Measurements from ENCODE around the gene RUSF1. TPM values are rescaled to one million over a fixed set of nuclear protein-coding genes. Genes with fewer than 3 reads are reported as not detected.

Gene RUSF1
- polyA plus RNA-seq, 1 donor (not counting 4 experiments of a cell fraction or from before 2014, with no cell fraction given): 17.4 TPM

GRCh38 chr16:31455601-31456314, 52.4 kb downstream of the RUSF1 start:
- Histone ChIP-seq H3K4me1 (ENCODE audit: control insufficient read depth, extremely low read depth, insufficient read depth, low read length) (peaks cover 71% of the 10 kb centered on the region), H3K27ac (ENCODE audit: control insufficient read depth, insufficient read depth, low read length) (no peak overlapping the region), H3K4me3 (ENCODE audit: control insufficient read depth in 2 of 3, extremely low read depth in 1 of 3, insufficient read depth in 2 of 3, low read depth in 1 of 3, low read length in 3 of 3) (no peak overlapping the region), H3K9me1 (ENCODE audit: control insufficient read depth, extremely low read depth, insufficient read depth, low read length) (peaks cover 6% of the 10 kb centered on the region), H3K4me2 (ENCODE audit: control insufficient read depth, extremely low read depth, insufficient read depth, low read depth, low read length) (no peak overlapping the region), H3K27me3 (ENCODE audit: control insufficient read depth, extremely low read depth, insufficient read depth, low read length) (no peaks in the 10 kb centered on the region), H3K9me3 (ENCODE audit: control insufficient read depth, low read depth, low read length) (no peaks in the 10 kb centered on the region), H3K36me3 (ENCODE audit: control insufficient read depth in 2 of 2, extremely low read depth in 1 of 2, insufficient read depth in 2 of 2, low read length in 2 of 2) (peaks cover 0 to 15% of the 10 kb centered on the region in 2 experiments), H2AFZ (ENCODE audit: control insufficient read depth, low read length) (no peak overlapping the region), H3K9ac (ENCODE audit: control insufficient read depth, extremely low read depth, insufficient read depth, low read length) (no peak overlapping the region), H3K79me2 (ENCODE audit: control insufficient read depth, insufficient read depth, low read length) (peaks cover 40% of the 10 kb centered on the region), H4K20me1 (ENCODE audit: control insufficient read depth, extremely low read depth, insufficient read depth, low read length) (peaks cover 9% of the 10 kb centered on the region)
- TF ChIP-seq, protein P1, sequence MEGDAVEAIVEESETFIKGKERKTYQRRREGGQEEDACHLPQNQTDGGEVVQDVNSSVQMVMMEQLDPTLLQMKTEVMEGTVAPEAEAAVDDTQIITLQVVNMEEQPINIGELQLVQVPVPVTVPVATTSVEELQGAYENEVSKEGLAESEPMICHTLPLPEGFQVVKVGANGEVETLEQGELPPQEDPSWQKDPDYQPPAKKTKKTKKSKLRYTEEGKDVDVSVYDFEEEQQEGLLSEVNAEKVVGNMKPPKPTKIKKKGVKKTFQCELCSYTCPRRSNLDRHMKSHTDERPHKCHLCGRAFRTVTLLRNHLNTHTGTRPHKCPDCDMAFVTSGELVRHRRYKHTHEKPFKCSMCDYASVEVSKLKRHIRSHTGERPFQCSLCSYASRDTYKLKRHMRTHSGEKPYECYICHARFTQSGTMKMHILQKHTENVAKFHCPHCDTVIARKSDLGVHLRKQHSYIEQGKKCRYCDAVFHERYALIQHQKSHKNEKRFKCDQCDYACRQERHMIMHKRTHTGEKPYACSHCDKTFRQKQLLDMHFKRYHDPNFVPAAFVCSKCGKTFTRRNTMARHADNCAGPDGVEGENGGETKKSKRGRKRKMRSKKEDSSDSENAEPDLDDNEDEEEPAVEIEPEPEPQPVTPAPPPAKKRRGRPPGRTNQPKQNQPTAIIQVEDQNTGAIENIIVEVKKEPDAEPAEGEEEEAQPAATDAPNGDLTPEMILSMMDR (optimal IDR thresholded peaks at IDR 0.05 in 1 of 3, IDR thresholded peaks at IDR 0.05 in 1 of 3, conservative IDR thresholded peaks at IDR 0.05 in 1 of 3; ENCODE audit: extremely low read depth in 1 of 3, insufficient read depth in 2 of 3, low read length in 3 of 3): peak; percentile 25 to 52 (median 45)
- no peak for TF ChIP-seq EZH2 (IDR thresholded peaks at IDR 0.05; ENCODE audit: low read length)
- FAIRE-seq (no peak), DNase-seq (ENCODE audit: low read depth, low spot score) (no peak)
- dilution Hi-C loops (cut with MboI; ENCODE audit: extremely low pct_ligation_motif_present, low sequenced_read_pairs): no loop called here

DNA sequence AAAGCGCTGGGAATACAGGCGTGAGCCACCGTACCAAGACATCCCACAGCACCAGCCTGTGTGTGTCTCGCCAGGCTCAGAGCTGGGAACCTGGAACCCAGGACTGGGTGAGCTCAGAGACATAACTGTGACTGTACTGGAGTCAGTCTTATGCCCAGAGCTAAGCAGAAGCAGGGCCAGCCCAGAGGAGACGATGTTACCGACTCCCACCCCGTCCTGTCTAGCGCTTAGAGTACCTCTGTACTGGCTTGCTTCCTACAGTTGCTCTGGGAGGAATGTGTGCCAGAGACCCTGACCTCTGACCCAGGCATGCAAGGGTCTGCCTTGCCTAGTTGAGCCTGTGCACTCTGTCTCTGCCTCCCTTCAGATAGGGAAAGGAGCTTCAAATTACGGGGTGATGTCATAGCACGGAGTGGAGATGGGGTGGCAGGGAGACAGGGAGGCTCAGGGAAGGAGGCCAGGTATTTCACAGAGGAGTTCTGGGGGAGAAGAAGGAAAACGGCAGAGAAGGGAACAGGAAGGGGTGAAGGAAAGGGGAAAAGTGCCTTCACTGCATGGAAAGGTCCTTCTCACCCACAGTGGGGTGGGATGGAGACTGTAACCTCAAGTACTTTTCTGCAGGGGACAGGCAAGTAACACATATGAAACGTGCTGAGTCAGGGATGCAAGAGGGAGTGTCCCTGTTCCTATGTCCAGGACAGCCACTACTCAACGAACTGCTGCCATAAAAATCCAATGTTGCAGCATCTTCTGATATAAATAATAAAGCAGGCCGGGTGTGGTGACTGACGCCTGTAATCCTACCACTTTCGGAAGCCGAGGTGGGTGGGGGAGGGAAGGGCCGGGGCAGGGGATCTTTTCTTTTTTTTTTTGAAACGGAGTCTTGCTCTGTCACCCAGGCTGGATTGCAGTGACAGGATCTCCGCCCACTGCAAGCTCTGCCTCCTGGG, 54.7 kb downstream of the RUSF1 start:
- no peaks in the 10 kb centered on the region for H3K27me3 ChIP-seq (ENCODE audit: control insufficient read depth, extremely low read depth, insufficient read depth, low read length)
- H3K79me2 ChIP-seq (ENCODE audit: control insufficient read depth, insufficient read depth, low read length): peaks cover 35% of the 10 kb centered on the region
- peak overlapping the region; percentile 95 for H3K27ac ChIP-seq (ENCODE audit: control insufficient read depth, insufficient read depth, low read length)
- H3K9me1 ChIP-seq (ENCODE audit: control insufficient read depth, extremely low read depth, insufficient read depth, low read length): peaks cover 6% of the 10 kb centered on the region
- peaks cover 9% of the 10 kb centered on the region for H4K20me1 ChIP-seq (ENCODE audit: control insufficient read depth, extremely low read depth, insufficient read depth, low read length)
- TF ChIP-seq EZH2 (IDR thresholded peaks at IDR 0.05; ENCODE audit: low read length): no peak
- TF ChIP-seq, protein P1 (optimal IDR thresholded peaks at IDR 0.05 in 1 of 3, IDR thresholded peaks at IDR 0.05 in 1 of 3, conservative IDR thresholded peaks at IDR 0.05 in 1 of 3; ENCODE audit: extremely low read depth in 1 of 3, insufficient read depth in 2 of 3, low read length in 3 of 3): peak in 2 of 3 experiments; percentile 6 to 14
- no peak overlapping the region for H2AFZ ChIP-seq (ENCODE audit: control insufficient read depth, low read length)
- H3K4me2 ChIP-seq (ENCODE audit: control insufficient read depth, extremely low read depth, insufficient read depth, low read depth, low read length): peak overlapping the region; percentile 80
- H3K9me3 ChIP-seq (ENCODE audit: control insufficient read depth, low read depth, low read length): no peaks in the 10 kb centered on the region
- H3K4me1 ChIP-seq (ENCODE audit: control insufficient read depth, extremely low read depth, insufficient read depth, low read length): peaks cover 64% of the 10 kb centered on the region
- H3K36me3 ChIP-seq (ENCODE audit: control insufficient read depth in 2 of 2, extremely low read depth in 1 of 2, insufficient read depth in 2 of 2, low read length in 2 of 2): peaks cover 0 to 15% of the 10 kb centered on the region in 2 experiments
- peak overlapping the region in 1 of 3 experiments; percentile 38 for H3K4me3 ChIP-seq (ENCODE audit: control insufficient read depth in 2 of 3, extremely low read depth in 1 of 3, insufficient read depth in 2 of 3, low read depth in 1 of 3, low read length in 3 of 3)
- FAIRE-seq (no peak), DNase-seq (ENCODE audit: low read depth, low spot score) (no peak)
- dilution Hi-C loops (cut with MboI; ENCODE audit: extremely low pct_ligation_motif_present, low sequenced_read_pairs): no loop called here
- H3K9ac ChIP-seq (ENCODE audit: control insufficient read depth, extremely low read depth, insufficient read depth, low read length): peak overlapping the region; percentile 67
